Kidney (tissue), 22 donors: ENCODE results near the gene SERPINE2. TPM values are rescaled to one million over a fixed set of nuclear protein-coding genes. Genes with fewer than 3 reads are reported as not detected.
A peak's percentile ranks its signal among the peaks of the same experiment; 100 is the strongest.

Experiments
- DNase-seq, 5 donors: peaks; one replicate each; pipeline ENCODE4 v3.0.0-alpha.2; 2013 to 2020
- FAIRE-seq: peaks from 2 replicates; lab custom pipeline; 2012; peaks lifted over from hg19 to GRCh38; lab: Jason Lieb, UNC
- H3K27ac ChIP-seq, 2 donors: one replicate each; pipeline ENCODE4 v1.7.0; 2013; ENCODE audit warnings: low read depth in 2 of 2, low read length in 2 of 2, inconsistent platforms in 1 of 2
- H3K27me3 ChIP-seq: one replicate; pipeline ENCODE4 v1.7.1; 2013; ENCODE audit warnings: low read length, inconsistent platforms; ENCODE audit not compliant: control insufficient read depth, insufficient read depth
- H3K36me3 ChIP-seq, 3 donors: one replicate each; pipeline versions ENCODE4 v1.7.0 to v1.7.1; 2013; ENCODE audit warnings: low read length in 3 of 3, control low read depth in 1 of 3, inconsistent platforms in 1 of 3; ENCODE audit not compliant: insufficient read depth in 3 of 3, control insufficient read depth in 2 of 3
- H3K4me1 ChIP-seq, 3 donors: one replicate each; pipeline versions ENCODE4 v1.7.0 to v1.7.1; 2013; ENCODE audit warnings: low read length in 3 of 3, inconsistent platforms in 1 of 3, low read depth in 1 of 3; ENCODE audit not compliant: control insufficient read depth in 2 of 3, insufficient read depth in 2 of 3
- H3K4me3 ChIP-seq, 3 donors: one replicate each; pipeline versions ENCODE4 v1.7.0 to v1.8.1; 2013; ENCODE audit warnings: low read length in 3 of 3, control low read depth in 1 of 3, inconsistent platforms in 1 of 3
- H3K9ac ChIP-seq, 3 donors: one replicate each; pipeline versions ENCODE4 v1.7.0 to v1.7.1; 2013; ENCODE audit warnings: low read length in 3 of 3, control low read depth in 1 of 3, inconsistent platforms in 1 of 3
- H3K9me3 ChIP-seq, 3 donors: one replicate each; pipeline versions ENCODE4 v1.7.0 to v1.7.1; 2013; ENCODE audit warnings: low read length in 3 of 3, control low read depth in 1 of 3, inconsistent platforms in 1 of 3; ENCODE audit not compliant: control insufficient read depth in 2 of 3, insufficient read depth in 1 of 3
- intact Hi-C: fragments of 100-400 bp; cut with DNase I; formaldehyde crosslinking; loops from one replicate; pipeline ENCODE4 v1.11.1; 2022
- long read RNA-seq, 10 donors: library from polyadenylated mRNA in 1 of 10; unstranded in 1 of 10; transcript quantifications; one replicate each; pipeline ENCODE4 v2.0.0 and lab custom pipeline, GENCODE V29; 2021 to 2026
- polyA plus RNA-seq: library from polyadenylated mRNA; stranded (reverse); fragments of 350-450 nt; fragmentation: Illumina TruSeq; extraction: RNeasy Lipid Tissue Mini Kit (QIAGEN cat#74804); gene quantifications from one replicate; pipeline ENCODE4 v1.2.3, GENCODE V29; 2014; ENCODE audit warnings: low read depth, low replicate concordance; ENCODE audit not compliant: insufficient read depth
- total RNA-seq: library from RNA; stranded (reverse); fragmentation: NEBNext Ultra II Directional; extraction: Animal tissue kit (Norgen Biotek cat#: 25700); gene quantifications from one replicate; pipeline ENCODE4 v1.2.1, GENCODE V29; 2021
- TF ChIP-seq, protein P1 (sequence below): IDR thresholded peaks from 3 replicates; pipeline ENCODE4 v1.5.1; 2012; ENCODE audit warnings: mild to moderate bottlenecking, moderate library complexity, borderline replicate concordance; ENCODE audit not compliant: insufficient read depth; ENCODE audit errors: extremely low read depth
- donor health status: control.
- donor health status: control.
- donor health status: control.
- donor health status: control.
- donor health status: control.
- donor health status: DM: yes; HTN: yes; CAD: no.
- donor health status: Normal renal cell carcinoma (clear cell type).

The SERPINE2 gene, protein sequence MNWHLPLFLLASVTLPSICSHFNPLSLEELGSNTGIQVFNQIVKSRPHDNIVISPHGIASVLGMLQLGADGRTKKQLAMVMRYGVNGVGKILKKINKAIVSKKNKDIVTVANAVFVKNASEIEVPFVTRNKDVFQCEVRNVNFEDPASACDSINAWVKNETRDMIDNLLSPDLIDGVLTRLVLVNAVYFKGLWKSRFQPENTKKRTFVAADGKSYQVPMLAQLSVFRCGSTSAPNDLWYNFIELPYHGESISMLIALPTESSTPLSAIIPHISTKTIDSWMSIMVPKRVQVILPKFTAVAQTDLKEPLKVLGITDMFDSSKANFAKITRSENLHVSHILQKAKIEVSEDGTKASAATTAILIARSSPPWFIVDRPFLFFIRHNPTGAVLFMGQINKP
- total RNA-seq (27.3 TPM), polyA plus RNA-seq (29.2 TPM)
- long read RNA-seq, donor 1, full-length matches to known transcripts: 21 of 36 reads
- long read RNA-seq, donor 1, partial matches to known transcripts: 15 of 36 reads
- long read RNA-seq, donor 1, other reads (novel, unspliced or antisense): 0 of 36 reads
- long read RNA-seq, donor 2, full-length matches to known transcripts: 17 of 17 reads
- long read RNA-seq, donor 2, partial matches to known transcripts: 0 of 17 reads
- long read RNA-seq, donor 2, other reads (novel, unspliced or antisense): 0 of 17 reads
- long read RNA-seq, donor 3, full-length matches to known transcripts: 27 of 63 reads
- long read RNA-seq, donor 3, partial matches to known transcripts: 36 of 63 reads
- long read RNA-seq, donor 3, other reads (novel, unspliced or antisense): 0 of 63 reads
- long read RNA-seq, donor 4, transcript SERPINE2-202 (9 exons, 2,161 nt): major isoform, 18 of 62 reads
- long read RNA-seq, donor 4, partial matches to known transcripts: 42 of 62 reads
- long read RNA-seq, donor 4, other reads (novel, unspliced or antisense): 0 of 62 reads
- long read RNA-seq, donor 5, partial matches to known transcripts: 0 of 3 reads
- long read RNA-seq, donor 5, other reads (novel, unspliced or antisense): 0 of 3 reads
- long read RNA-seq, donor 6, full-length matches to known transcripts: 12 of 41 reads
- long read RNA-seq, donor 6, partial matches to known transcripts: 29 of 41 reads
- long read RNA-seq, donor 6, other reads (novel, unspliced or antisense): 0 of 41 reads
- long read RNA-seq, donor 7, transcript SERPINE2-202 (9 exons, 2,161 nt): major isoform, 27 of 40 reads
- long read RNA-seq, donor 7, transcript SERPINE2-201 (9 exons, 2,195 nt): minor isoform, 7 of 40 reads
- long read RNA-seq, donor 7, partial matches to known transcripts: 1 of 40 reads
- long read RNA-seq, donor 7, other reads (novel, unspliced or antisense): 5 of 40 reads
- long read RNA-seq, donor 8, full-length matches to known transcripts: 20 of 31 reads
- long read RNA-seq, donor 8, partial matches to known transcripts: 11 of 31 reads
- long read RNA-seq, donor 8, other reads (novel, unspliced or antisense): 0 of 31 reads
- long read RNA-seq, donor 9, transcript SERPINE2-202 (9 exons, 2,161 nt): major isoform, 8 of 29 reads
- long read RNA-seq, donor 9, partial matches to known transcripts: 14 of 29 reads
- long read RNA-seq, donor 9, other reads (novel, unspliced or antisense): 0 of 29 reads
- long read RNA-seq, donor 10, full-length matches to known transcripts: 22 of 27 reads
- long read RNA-seq, donor 10, partial matches to known transcripts: 5 of 27 reads
- long read RNA-seq, donor 10, other reads (novel, unspliced or antisense): 0 of 27 reads

DNA sequence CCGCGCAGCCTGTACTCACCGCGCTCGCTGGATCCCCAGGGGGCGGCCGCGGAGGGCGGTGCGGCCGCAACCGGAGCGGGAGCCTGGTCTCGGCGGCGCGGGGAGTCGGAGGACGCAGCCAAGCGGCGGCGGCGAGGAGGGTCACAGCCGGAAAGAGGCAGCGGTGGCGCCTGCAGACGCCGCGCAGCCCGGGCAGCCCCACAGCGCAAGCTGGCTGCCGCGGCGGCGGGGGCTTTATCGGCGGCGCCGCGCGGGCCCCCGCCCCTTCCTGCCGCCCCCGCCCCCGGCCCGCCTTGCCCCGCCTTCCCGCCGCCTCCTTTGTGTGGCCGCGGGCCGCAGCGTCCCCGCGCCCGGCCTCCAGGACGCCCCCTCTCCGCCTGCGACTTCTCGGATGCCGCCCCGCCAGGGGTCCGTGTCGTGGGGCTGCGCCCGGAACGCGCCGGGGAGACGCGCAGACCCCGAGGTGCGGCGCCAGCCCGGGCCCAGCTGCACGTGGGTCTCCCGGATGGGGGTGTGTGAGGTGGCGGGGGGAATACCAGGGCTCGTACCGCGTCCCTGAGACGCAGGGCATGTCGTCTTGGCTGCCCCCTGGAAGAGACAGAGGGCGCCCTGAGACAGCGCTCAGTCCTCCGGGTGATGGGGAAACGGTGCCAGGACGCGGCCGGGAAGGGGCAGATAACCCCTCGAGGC lies at the start of gene SERPINE2:
TSS of gene SERPINE2 (minus strand) at position 207 of the 690 bp plus-strand sequence. CDS start 37,386 bp downstream, outside the sequence.
- intact Hi-C loops: no loop called here
- Histone ChIP-seq H3K27me3 (no peaks in the 10 kb centered on the region), H3K4me1 (peaks cover 0 to 4% (median 0%) of the 10 kb centered on the region in 3 donors), H3K4me3 (peak within 1 kb of the TSS; percentile 70 to 81 (median 80)), H3K27ac (no peak within 1 kb of the TSS), H3K9ac (peak within 1 kb of the TSS in 2 of 3 donors; percentile 38 to 58), H3K36me3 (peaks cover 0 to 2% (median 0%) of the 10 kb centered on the region in 3 donors), H3K9me3 (no peaks in the 10 kb centered on the region)
- FAIRE-seq (no peak), DNase-seq (peak; percentile 81 to 89 (median 84))
- TF ChIP-seq, protein P1, sequence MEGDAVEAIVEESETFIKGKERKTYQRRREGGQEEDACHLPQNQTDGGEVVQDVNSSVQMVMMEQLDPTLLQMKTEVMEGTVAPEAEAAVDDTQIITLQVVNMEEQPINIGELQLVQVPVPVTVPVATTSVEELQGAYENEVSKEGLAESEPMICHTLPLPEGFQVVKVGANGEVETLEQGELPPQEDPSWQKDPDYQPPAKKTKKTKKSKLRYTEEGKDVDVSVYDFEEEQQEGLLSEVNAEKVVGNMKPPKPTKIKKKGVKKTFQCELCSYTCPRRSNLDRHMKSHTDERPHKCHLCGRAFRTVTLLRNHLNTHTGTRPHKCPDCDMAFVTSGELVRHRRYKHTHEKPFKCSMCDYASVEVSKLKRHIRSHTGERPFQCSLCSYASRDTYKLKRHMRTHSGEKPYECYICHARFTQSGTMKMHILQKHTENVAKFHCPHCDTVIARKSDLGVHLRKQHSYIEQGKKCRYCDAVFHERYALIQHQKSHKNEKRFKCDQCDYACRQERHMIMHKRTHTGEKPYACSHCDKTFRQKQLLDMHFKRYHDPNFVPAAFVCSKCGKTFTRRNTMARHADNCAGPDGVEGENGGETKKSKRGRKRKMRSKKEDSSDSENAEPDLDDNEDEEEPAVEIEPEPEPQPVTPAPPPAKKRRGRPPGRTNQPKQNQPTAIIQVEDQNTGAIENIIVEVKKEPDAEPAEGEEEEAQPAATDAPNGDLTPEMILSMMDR: no peak

GRCh38 chr2:224086226-224086914 lies 47.3 kb upstream of the SERPINE2 start:
- TF ChIP-seq, protein P1: no peak
- Histone ChIP-seq H3K27ac (no peak overlapping the region), H3K9me3 (no peaks in the 10 kb centered on the region), H3K4me3 (no peak overlapping the region), H3K27me3 (no peaks in the 10 kb centered on the region), H3K9ac (no peak overlapping the region), H3K36me3 (no peaks in the 10 kb centered on the region), H3K4me1 (no peaks in the 10 kb centered on the region)
- DNase-seq: peak in 2 of 5 donors; percentile 28 to 43
- no peak for FAIRE-seq
- intact Hi-C loops: no loop called here
